Eye (tissue), 1 donor: Measurements from ENCODE around the gene CHTF18.
A peak's percentile ranks its signal among the peaks of the same experiment; 100 is the strongest.
"Not testable (repeated sequence)": the region's sequence is repeated elsewhere in the genome, so short reads cannot be mapped to it uniquely, and the experiment has no call there.

Experiments used
- DNase-seq: peaks from one replicate; pipeline ENCODE4 v3.0.0-alpha.2; 2015

Gene CHTF18

GRCh38 chr16:788399-789126 lies at the start of gene CHTF18:
Gene CHTF18 (plus strand): TSS chr16:788620. CDS start chr16:788685, 65 bp downstream.
- DNase-seq, result peak; percentile 96

- DNase-seq, result no peak
These were observed 48.6 kb upstream of the CHTF18 start for GRCh38 chr16:739560-740458.

GRCh38 chr16:740459-740763 lies 48.0 kb upstream of the CHTF18 start:
- DNase-seq, result no peak

GRCh38 chr16:740764-741505 lies 47.5 kb upstream of the CHTF18 start, which contains the start of gene CIAO3:
Gene CIAO3 (minus strand): TSS chr16:740997. CDS start chr16:740985, 12 bp downstream.
- DNase-seq, result peak; percentile 95

DNA sequence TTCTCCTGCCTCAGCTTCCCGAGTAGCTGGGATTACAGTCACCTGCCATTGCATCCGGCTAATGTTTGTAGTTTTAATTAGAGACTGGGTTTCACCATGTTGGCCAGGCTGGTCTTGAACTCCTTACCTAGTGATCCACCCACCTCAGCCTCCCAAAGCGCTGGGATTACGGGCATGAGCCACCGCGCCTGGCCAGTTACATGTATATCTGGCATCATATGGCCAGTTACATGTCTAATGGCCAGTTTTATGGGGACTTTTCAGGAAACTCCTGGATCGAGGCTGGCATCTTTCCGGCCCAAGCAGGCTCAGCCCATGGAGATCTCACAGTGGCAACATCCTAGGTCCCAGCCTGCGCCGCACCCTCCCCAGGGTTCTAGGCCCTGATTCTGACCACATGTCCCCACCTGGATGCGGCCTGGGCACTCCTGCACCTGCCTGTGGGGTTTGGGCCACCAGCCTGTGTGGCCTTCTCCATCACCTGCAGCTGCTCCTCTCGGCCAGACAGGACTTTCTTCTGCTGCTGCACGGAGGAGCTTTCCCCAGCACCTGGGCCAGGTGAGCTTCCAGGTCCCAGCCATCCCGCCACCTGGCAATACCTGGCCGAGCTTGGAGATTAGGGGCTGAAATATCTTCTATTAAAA lies 46.3 kb upstream of the CHTF18 start:
- DNase-seq, result no peak

- DNase-seq, result not testable (repeated sequence)
These were observed 45.5 kb upstream of the CHTF18 start for GRCh38 chr16:742894-743293.

DNA sequence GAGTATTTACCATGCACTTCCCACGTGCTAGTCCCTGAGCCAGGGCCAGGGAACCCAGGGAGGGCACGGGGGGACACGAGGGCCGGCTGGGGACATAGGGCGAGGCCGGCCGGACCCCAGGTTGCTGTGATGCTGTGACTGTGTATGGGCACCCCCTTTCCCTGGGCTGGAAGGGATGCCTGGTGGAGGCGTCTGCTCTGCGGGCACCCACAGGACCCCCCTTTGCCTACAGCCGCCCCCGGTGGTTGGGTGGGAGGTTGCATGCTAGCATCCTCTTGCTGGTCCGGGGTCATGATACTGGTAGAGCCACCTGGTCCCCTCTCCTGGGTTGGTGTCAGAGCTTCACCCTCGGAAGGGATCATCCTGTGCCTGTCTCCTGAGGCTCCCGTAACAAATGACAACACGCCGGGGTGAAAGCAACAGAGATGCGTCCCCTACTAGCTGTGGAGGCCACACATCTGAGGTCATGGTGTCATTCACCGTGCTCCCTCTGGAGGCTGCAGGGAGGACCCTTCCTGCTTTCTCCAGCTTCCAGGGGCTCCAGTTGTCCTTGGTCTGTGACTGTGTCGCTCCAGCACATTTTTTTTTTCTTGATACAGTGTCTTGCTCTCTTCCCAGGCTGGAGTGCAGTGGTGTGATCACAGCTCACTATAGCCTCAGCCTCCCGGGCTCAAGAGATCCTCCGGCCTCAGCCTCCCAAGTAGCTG lies 44.5 kb upstream of the CHTF18 start:
- DNase-seq, result no peak

- no peak for DNase-seq
These were observed 42.7 kb upstream of the CHTF18 start for GRCh38 chr16:745739-746138.

DNA sequence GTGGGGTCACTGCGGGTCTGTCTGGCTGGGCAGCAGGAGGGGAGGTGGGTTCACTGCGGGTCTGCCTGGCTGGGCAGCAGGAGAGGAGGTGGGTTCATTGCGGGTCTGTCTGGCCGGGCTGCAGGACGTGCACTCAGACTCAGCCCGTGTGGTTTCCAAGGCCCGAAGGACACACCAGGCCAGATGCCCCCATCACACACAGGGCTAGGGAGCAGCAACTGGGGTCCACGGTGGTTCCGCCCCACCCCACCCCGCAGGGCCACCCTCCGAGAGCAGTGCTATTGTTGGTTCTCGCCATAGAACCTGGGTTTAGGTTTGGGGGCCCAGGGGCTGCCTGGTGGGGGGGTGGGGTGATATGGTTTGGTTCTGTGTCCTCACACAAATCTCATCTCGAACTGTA lies 41.8 kb upstream of the CHTF18 start:
- DNase-seq, result no peak

GRCh38 chr16:747978-748746 lies 40.3 kb upstream of the CHTF18 start:
- DNase-seq, result no peak

DNA sequence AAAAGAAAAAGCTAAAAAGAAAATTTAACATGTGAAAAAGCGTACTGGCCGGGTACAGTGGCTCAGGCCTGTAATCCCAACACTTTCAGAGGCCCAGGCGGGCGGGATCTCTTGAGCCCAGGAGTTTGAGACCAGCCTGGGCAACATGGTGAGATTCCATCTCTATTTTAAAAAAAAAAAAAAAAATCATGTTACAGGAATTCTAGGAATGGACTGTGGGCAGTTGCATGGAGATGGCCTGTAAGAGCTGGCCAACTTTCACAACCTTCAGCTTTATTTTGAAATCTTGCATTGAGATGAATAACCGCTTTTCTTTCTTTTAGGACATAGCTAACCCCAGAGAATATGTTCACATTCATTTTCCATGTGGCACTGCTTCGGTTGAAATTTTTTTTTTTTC lies 39.4 kb upstream of the CHTF18 start:
- DNase-seq, result no peak

DNA sequence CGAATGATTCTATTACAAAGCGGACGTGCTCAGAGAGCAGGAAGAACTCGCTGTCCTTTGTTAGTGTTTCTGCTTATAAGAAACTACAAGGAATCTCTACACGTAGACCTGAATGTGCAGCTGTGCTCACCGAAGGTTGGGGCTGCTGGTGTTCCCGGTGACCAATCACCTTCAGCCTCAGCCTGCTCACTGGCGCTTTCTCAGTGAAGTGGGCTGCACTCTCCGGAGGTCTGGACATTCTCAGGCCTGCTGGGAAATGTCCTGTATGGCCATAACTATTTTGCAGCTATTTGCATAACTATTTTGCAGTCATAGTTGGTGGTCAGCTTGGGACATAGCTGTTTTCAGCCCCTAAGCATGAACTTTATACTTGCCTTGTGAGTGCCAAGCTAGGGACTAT lies 37.9 kb upstream of the CHTF18 start:
- DNase-seq, result no peak

- no peak for DNase-seq
These were observed 37.0 kb upstream of the CHTF18 start for GRCh38 chr16:751152-752006.

DNA sequence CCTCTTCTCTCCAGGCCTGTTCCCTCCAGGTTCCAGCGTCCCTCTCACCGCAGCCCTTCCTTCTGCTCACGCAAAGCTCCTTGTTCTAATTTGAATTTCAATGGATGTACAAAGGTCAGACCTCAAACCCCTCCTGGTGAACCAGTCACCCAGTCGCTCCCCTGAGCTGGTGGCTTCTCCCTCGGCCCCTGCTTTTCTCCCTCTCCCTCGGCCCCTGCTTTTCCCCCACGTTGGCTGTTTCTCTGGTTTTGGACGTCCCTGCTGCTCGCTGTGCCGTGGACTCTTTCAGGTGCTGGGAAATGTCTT lies 36.5 kb upstream of the CHTF18 start:
- no peak for DNase-seq

DNA sequence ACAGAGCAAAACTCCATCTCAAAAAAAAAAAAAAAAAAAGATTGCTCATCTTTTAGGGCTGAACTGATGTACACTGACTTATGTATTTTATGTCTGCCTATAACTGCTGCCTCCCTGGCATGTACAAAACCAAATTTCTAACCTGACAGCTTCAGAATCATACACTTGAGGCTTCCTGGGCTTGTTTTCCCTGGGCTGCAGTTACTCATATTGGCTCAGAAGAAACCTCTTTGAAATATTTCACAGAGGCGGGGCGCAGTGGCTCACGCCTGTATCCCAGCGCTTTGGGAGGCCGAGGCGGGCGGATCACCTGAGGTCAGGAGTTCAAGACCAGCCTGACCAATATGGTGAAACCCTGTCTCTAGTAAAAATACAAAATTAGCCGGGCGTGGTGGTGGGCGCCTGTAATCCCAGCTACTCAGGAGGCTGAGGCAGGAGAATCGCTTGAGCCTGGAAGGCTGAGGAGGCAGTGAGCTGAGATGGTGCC lies 34.3 kb upstream of the CHTF18 start:
- DNase-seq, result not testable (repeated sequence)

- DNase-seq, result no peak
These were observed 33.8 kb upstream of the CHTF18 start for GRCh38 chr16:754656-755055.

- DNase-seq, result no peak
These were observed 32.0 kb upstream of the CHTF18 start for GRCh38 chr16:756428-756827.

DNA sequence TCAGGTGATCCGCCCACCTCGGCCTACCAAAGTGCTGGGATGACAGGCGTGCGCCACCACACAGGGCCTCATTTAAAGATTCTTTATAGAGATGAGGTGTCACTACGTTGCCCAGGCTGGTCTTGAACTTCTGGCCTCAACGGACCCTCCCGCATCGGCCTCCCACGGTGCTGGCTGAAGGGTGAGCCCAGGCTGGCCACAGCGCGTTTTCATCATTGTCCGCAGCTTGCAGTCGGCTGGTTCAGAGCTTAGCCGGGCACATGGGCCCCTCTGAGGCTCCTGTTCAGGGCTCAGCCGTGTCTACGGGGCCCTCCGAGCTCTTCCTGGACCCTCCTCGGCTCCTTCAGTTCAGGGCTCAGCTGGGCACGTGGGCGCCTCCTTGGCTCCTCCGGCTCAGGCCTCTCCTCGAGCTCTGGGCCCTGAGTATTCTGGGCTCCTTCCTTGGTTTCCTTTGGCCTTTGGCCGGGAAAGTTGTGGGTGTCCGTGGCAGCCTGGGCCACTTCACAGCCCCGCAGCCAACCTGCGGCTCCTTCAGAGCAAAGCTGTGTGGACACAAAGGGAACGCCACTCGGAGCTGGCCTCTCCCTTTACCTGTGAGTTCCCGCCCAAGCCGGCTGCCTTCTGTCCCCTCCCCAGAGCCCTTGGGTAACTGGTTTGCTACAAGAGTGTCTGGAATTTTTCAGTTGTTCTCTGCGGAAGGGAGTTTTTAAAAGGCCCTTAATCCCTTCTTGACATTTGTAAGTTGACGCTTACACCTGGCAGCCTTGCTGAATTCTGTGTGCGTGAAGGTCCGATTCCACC lies 29.1 kb upstream of the CHTF18 start:
- no peak for DNase-seq

DNA sequence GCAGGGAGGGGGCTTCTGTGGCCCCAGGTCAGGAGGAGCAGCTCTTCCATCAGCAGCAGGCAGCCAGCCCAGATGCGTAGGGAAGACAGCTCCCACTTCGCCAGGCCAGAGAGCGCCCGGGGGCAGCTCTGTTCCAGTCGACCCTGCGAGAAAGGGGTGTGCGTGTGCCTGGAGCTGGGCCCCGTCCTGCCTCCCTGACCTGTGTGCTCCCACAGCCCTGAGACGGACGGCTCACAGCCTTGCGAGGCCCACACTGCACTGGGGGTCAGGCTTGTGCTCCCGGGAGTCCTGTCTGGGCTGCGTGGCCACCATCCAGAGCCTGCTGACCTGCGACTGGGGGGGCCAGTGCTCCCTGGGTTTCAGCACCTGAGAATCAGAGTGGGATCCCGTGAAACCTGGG lies 28.4 kb upstream of the CHTF18 start:
- DNase-seq, result no peak
